DOHH2 (cell line): Measurements from ENCODE around the gene RNPS1.

Experiments used
- CTCF ChIP-seq: fragments of 200-600 bp; sonication (generic); IDR thresholded peaks from one replicate; pipeline ENCODE4 v1.5.1; 2014; ENCODE audit warnings: antibody characterized with exemption, mild to moderate bottlenecking, low read depth, low read length; ENCODE audit not compliant: poor library complexity, severe bottlenecking
- EZH2phosphoT487 ChIP-seq: fragments of 200-600 bp; sonication (generic); IDR thresholded peaks from 2 replicates; pipeline ENCODE4 v1.6.1; 2017; ENCODE audit warnings: borderline replicate concordance, mild to moderate bottlenecking, antibody characterized with exemption, low read length, moderate library complexity, mixed read lengths

DNA sequence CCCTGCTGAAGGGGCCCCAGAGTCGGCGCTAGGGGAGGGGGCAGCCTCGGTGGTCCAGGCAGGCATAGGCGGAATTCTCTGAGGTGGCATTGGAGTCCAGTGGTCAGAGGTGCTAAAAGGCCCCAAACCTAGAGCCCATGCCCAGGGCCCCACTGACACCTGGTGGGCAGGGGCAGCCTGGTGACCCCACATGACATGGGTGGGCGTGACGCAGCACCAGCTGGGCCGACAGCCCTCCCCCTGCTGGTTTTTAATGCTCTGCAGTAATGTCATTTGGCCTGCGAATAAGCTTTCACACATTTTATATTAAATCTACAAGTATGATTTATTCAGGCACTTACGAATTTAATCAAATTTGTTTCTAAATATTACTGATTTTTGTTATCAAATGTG lies 2.1 kb upstream of the RNPS1 start:
- TF ChIP-seq EZH2phosphoT487 (no peak), CTCF (no peak)
